ENCODE data around the gene TACR1. TPM values are rescaled to one million over a fixed set of nuclear protein-coding genes. Genes with fewer than 3 reads are reported as not detected.
A peak's percentile ranks its signal among the peaks of the same experiment; 100 is the strongest.

The TACR1 gene
- total and polyA plus RNA-seq, 2 of the 4 experiments (the other 2 are of a cell fraction) = under 0.01 to 0.09 TPM

GRCh38 chr2:75044291-75044690 is 155.0 kb downstream of the TACR1 start:
- no peak overlapping the region for H2BK5ac ChIP-seq (ENCODE audit: low read depth, low read length, poor library complexity, severe bottlenecking)
- no peaks in the 10 kb centered on the region for H3K27me3 ChIP-seq (ENCODE audit: control insufficient read depth, insufficient read depth, low read length)
- no peak overlapping the region; the same call in 1 of the 2 replicates for H2BK20ac ChIP-seq (ENCODE audit: low read depth, low read length)
- no peak overlapping the region for H3K4me3 ChIP-seq (ENCODE audit: insufficient read depth, low read depth, low read length)
- intact Hi-C loops (cut with micrococcal nuclease) (no loop called here), dilution Hi-C loops (cut with HindIII; ENCODE audit: low sequenced_read_pairs, unreplicated experiment) (no loop called here), in situ Hi-C loops (cut with MboI; ENCODE audit: low sequenced_read_pairs) (no loop called here)
- H3K4me2 ChIP-seq (ENCODE audit: low read depth, low read length) = no peak overlapping the region
- H2AFZ ChIP-seq (replicated peaks; ENCODE audit: low read length, poor library complexity) = no peak overlapping the region
- H3K9me1 ChIP-seq (ENCODE audit: insufficient read depth, low read length) = peaks cover 22% of the 10 kb centered on the region
- no peak overlapping the region for H2BK120ac ChIP-seq (ENCODE audit: low read depth, low read length)
- ATAC-seq (ENCODE audit: low read depth) (no peak), DNase-seq (no peak)
- CTCF ChIA-PET = no interaction called here
- no peak overlapping the region for H2AK9ac ChIP-seq (replicated peaks; ENCODE audit: low read depth, low read length, poor library complexity)
- no peak overlapping the region for H2AK5ac ChIP-seq (ENCODE audit: low read depth, low read length)
- TF ChIP-seq POLR2A (IDR thresholded peaks at IDR 0.05; ENCODE audit: low read depth, low read length) (no peak), FOS (IDR thresholded peaks at IDR 0.05; ENCODE audit: low read depth, low read length) (no peak), CTCF (conservative IDR thresholded peaks at IDR 0.05; ENCODE audit: low read depth, low read length) (no peak), MXI1 (IDR thresholded peaks at IDR 0.05; ENCODE audit: borderline replicate concordance, low read depth, low read length) (no peak), CHD1 (IDR thresholded peaks at IDR 0.05; ENCODE audit: low read depth, low read length) (no peak), BHLHE40 (IDR thresholded peaks at IDR 0.05; ENCODE audit: low read depth, low read length) (no peak), CEBPB (IDR thresholded peaks at IDR 0.05; ENCODE audit: low read depth, low read length) (no peak), RFX5 (IDR thresholded peaks at IDR 0.05; ENCODE audit: low read depth, low read length) (no peak)
- TF ChIP-seq, protein P1, sequence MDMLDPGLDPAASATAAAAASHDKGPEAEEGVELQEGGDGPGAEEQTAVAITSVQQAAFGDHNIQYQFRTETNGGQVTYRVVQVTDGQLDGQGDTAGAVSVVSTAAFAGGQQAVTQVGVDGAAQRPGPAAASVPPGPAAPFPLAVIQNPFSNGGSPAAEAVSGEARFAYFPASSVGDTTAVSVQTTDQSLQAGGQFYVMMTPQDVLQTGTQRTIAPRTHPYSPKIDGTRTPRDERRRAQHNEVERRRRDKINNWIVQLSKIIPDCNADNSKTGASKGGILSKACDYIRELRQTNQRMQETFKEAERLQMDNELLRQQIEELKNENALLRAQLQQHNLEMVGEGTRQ (IDR thresholded peaks at IDR 0.05; ENCODE audit: low read depth, low read length) = no peak
- no peak overlapping the region for H3K27ac ChIP-seq (ENCODE audit: insufficient read depth, low read length)
- H4K91ac ChIP-seq (ENCODE audit: insufficient read depth, low read depth, low read length) = no peak overlapping the region
- H3K23ac ChIP-seq (ENCODE audit: low read depth, low read length) = no peak overlapping the region
- H2BK15ac ChIP-seq (ENCODE audit: low read depth, low read length) = no peak overlapping the region
- H4K8ac ChIP-seq (ENCODE audit: low read depth in 2 of 2, low read length in 2 of 2) = no peak overlapping the region
- H3K4ac ChIP-seq (ENCODE audit: low read depth, low read length) = 0 out of 2 replicates have a peak overlapping the region, but pooled peaks have one; percentile 15
- H3K4me1 ChIP-seq (ENCODE audit: control insufficient read depth, insufficient read depth, low read length) = peaks cover 20% of the 10 kb centered on the region
- H4K20me1 ChIP-seq (ENCODE audit: insufficient read depth, low read length) = peaks cover 7% of the 10 kb centered on the region; the same call in 1 of the 2 replicates
- POLR2A ChIA-PET (ENCODE audit: unreplicated experiment) = no interaction called here
- H3K79me1 ChIP-seq (ENCODE audit: low read depth in 1 of 2, low read length in 2 of 2) = no peaks in the 10 kb centered on the region; a peak in 1 of 4 replicates
- H3K9me3 ChIP-seq (ENCODE audit: control insufficient read depth, insufficient read depth, low read length) = no peaks in the 10 kb centered on the region
- BruUV-seq (replicated peaks) = no TSS peak
- no peak overlapping the region for H3K9ac ChIP-seq (ENCODE audit: low read depth, low read length)
- H3K56ac ChIP-seq (ENCODE audit: extremely low read depth, insufficient read depth, low read length) = no peak overlapping the region
- no peak overlapping the region for H3K18ac ChIP-seq (ENCODE audit: low read depth, low read length)
- 100% methylated on average over 1 of the region's 2 CpGs; no CpG with 5 or more reads in 1 of the 2 experiments for WGBS, 2 experiments (ENCODE audit: extremely low coverage in 2 of 2, insufficient read length in 1 of 2)
- H3K36me3 ChIP-seq (ENCODE audit: control insufficient read depth, insufficient read depth, low read length) = no peaks in the 10 kb centered on the region; the same call in 1 of the 2 replicates
- no peak overlapping the region for H3K14ac ChIP-seq (replicated peaks; ENCODE audit: low read depth, low read length)
- no peak overlapping the region for H4K5ac ChIP-seq (ENCODE audit: low read depth, low read length)
